Activated naive CD8-positive, alpha-beta T cell (primary cell): ENCODE measurements around the gene RMDN2.
A peak's percentile ranks its signal among the peaks of the same experiment; 100 is the strongest.
"Not testable (repeated sequence)": the region's sequence is repeated elsewhere in the genome, so short reads cannot be mapped to it uniquely, and the experiment has no call there.

Experiments used
- H3K27ac Mint-ChIP-seq: one replicate; pipeline ENCODE4 v1.8.0; 2021; ENCODE audit warnings: mixed read lengths
- H3K27me3 Mint-ChIP-seq: one replicate; pipeline ENCODE4 v1.8.0; 2021; ENCODE audit warnings: mixed read lengths
- H3K36me3 Mint-ChIP-seq: one replicate; pipeline ENCODE4 v1.8.0; 2021; ENCODE audit warnings: mixed read lengths
- H3K4me1 Mint-ChIP-seq: one replicate; pipeline ENCODE4 v1.8.0; 2021; ENCODE audit warnings: low read depth, mixed read lengths
- H3K4me3 Mint-ChIP-seq: one replicate; pipeline ENCODE4 v1.8.0; 2021; ENCODE audit warnings: mild to moderate bottlenecking, mixed read lengths
- H3K9me3 Mint-ChIP-seq: one replicate; pipeline ENCODE4 v1.8.0; 2021; ENCODE audit warnings: low read depth, mixed read lengths

The RMDN2 gene

GRCh38 chr2:38020359-38021069 lies 95.4 kb downstream of the RMDN2 start:
- H3K9me3 Mint-ChIP-seq, H3K4me3 Mint-ChIP-seq, H3K27ac Mint-ChIP-seq, H3K27me3 Mint-ChIP-seq, H3K4me1 Mint-ChIP-seq: not testable (repeated sequence)
- H3K36me3 Mint-ChIP-seq: peaks cover 13% of the 10 kb centered on the region

DNA sequence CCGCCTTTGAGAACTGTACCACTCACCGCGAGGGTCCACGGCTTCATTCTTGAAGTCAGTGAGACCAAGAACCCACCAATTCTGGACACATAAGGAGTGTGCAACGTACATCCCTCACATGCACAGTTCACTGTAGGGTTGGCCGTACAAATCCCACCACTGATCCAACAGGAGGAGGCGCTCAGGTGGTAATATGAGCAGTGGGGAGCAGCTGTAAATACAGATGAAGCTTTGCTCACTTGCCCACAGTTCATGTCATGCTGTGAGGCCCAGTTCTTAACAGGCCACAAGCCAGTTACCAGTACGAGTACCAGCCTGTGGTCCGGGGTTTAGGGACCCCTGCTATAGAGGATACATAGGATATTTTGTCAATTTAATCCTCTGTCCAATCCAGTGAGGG lies 96.5 kb downstream of the RMDN2 start:
- no peaks in the 10 kb centered on the region for H3K9me3 Mint-ChIP-seq
- peaks cover 3% of the 10 kb centered on the region for H3K36me3 Mint-ChIP-seq
- H3K4me3 Mint-ChIP-seq: no peak overlapping the region
- no peaks in the 10 kb centered on the region for H3K4me1 Mint-ChIP-seq
- no peaks in the 10 kb centered on the region for H3K27me3 Mint-ChIP-seq
- no peak overlapping the region for H3K27ac Mint-ChIP-seq

DNA sequence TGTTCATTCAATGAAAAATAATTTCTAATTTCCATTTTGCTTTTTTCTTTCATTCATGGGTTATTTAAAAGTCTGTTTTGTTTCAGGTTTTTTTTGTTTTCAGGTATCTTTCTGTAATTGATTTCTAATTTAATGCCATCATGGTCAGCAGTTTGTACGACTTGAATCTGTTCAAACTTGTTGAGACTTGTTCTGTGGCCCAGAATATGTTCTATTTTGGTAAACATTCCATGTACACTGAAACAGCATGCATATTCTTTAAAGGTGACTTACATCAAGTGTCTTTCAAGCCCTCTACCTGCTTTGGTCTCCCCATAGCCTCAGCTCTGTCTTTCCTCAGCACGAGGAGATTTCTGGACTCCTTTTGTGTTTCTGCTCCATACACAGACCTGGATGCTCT lies 101.8 kb downstream of the RMDN2 start:
- Mint-ChIP-seq H3K4me3 (no peak overlapping the region), H3K27ac (no peak overlapping the region), H3K27me3 (peaks cover 3% of the 10 kb centered on the region), H3K4me1 (no peaks in the 10 kb centered on the region), H3K9me3 (no peaks in the 10 kb centered on the region), H3K36me3 (peaks cover 3% of the 10 kb centered on the region)

- Mint-ChIP-seq H3K36me3 (peaks cover 3% of the 10 kb centered on the region), H3K4me1 (no peaks in the 10 kb centered on the region), H3K27ac (no peak overlapping the region), H3K27me3 (peaks cover 9% of the 10 kb centered on the region), H3K4me3 (no peak overlapping the region), H3K9me3 (no peaks in the 10 kb centered on the region)
These were observed 103.7 kb downstream of the RMDN2 start for GRCh38 chr2:38028829-38029228.

DNA sequence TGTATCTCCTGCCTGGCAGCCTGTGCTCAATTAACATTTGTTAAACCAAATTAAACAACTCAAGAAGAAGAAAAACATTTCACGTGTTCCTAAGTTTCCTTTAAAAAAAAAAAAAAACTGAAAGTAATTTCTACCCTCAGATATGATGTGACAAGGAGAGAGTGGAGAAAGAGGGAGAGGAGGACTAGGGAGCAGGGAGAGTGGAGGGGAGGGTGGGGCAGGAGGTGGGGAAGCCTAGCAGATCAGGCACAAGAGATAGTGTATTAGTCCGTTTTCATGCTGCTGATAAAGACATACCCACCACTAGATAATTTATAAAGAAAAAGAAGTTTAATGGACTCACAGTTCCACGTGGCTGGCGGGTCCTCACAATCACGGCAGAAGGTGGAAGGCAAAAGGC lies 104.4 kb downstream of the RMDN2 start:
- H3K9me3 Mint-ChIP-seq: no peaks in the 10 kb centered on the region
- no peak overlapping the region for H3K4me3 Mint-ChIP-seq
- H3K36me3 Mint-ChIP-seq: peaks cover 3% of the 10 kb centered on the region
- no peaks in the 10 kb centered on the region for H3K4me1 Mint-ChIP-seq
- no peak overlapping the region for H3K27ac Mint-ChIP-seq
- H3K27me3 Mint-ChIP-seq: peaks cover 9% of the 10 kb centered on the region

GRCh38 chr2:38030635-38031355 lies 105.7 kb downstream of the RMDN2 start:
- no peak overlapping the region for H3K27ac Mint-ChIP-seq
- no peaks in the 10 kb centered on the region for H3K9me3 Mint-ChIP-seq
- H3K4me3 Mint-ChIP-seq: no peak overlapping the region
- no peaks in the 10 kb centered on the region for H3K4me1 Mint-ChIP-seq
- H3K27me3 Mint-ChIP-seq: peaks cover 9% of the 10 kb centered on the region
- peaks cover 3% of the 10 kb centered on the region for H3K36me3 Mint-ChIP-seq

DNA sequence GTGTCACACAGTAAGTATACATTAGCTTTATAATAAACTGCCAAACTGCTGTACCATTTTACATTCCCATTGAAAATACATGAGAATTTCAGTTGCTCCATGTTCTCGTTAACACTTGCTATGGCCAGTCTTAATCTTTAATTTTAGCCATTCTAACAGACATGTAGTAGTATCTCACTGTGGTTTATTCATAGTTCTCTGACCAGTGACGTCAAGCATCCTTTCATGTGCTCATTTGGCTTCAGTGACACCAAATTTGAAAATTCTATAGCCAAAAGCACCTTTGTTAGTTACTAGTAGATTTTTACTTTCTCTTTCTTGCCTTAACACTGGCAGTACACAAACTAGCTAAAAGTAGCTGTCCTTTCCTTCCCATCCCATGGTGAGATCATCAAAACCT lies 107.9 kb downstream of the RMDN2 start:
- H3K4me1 Mint-ChIP-seq: peaks cover 3% of the 10 kb centered on the region
- H3K27me3 Mint-ChIP-seq: peaks cover 23% of the 10 kb centered on the region
- H3K27ac Mint-ChIP-seq: no peak overlapping the region
- no peaks in the 10 kb centered on the region for H3K9me3 Mint-ChIP-seq
- H3K4me3 Mint-ChIP-seq: no peak overlapping the region
- peaks cover 3% of the 10 kb centered on the region for H3K36me3 Mint-ChIP-seq

DNA sequence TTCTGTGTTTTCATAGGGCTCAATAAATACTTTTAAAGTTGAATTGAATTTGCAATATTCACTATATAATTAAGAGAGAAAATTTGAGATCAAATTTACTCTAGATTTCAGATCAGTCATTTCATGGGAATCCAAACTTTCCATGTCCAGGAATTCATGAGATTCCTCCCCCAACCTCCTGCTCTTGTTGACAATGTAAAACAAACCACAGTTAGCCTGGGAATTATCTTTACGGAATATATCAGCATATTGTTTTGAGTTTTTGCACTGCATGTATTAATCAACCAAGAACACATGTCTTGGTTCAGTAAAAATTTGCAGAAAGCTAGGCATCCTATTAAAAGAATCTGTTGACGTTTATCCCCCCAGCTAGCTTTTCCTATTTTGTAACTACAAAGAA lies 108.6 kb downstream of the RMDN2 start:
- H3K27me3 Mint-ChIP-seq: peaks cover 24% of the 10 kb centered on the region
- peaks cover 7% of the 10 kb centered on the region for H3K4me1 Mint-ChIP-seq
- no peak overlapping the region for H3K27ac Mint-ChIP-seq
- peaks cover 3% of the 10 kb centered on the region for H3K36me3 Mint-ChIP-seq
- H3K4me3 Mint-ChIP-seq: no peak overlapping the region
- no peaks in the 10 kb centered on the region for H3K9me3 Mint-ChIP-seq

DNA sequence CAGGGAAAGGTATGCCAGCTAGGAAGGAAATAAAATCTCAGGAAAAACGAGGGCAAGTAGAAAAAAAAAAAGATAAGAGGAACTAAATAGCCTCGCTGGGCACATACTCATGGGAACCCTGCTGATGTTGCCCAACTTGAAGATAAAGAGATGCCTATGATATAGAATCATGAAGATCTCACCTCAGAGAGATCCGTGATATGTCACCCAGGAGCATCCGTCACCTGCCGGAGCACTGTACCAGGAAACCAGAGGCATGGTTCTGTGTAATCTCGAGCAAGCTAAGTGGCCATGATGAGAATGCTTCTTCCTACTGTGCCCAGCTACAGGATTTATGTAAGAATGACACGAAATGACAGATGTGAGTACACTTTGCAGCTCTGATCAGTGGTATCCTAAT lies 110.9 kb downstream of the RMDN2 start:
- Mint-ChIP-seq H3K36me3 (no peaks in the 10 kb centered on the region), H3K9me3 (no peaks in the 10 kb centered on the region), H3K4me1 (peaks cover 7% of the 10 kb centered on the region), H3K4me3 (no peak overlapping the region), H3K27me3 (peaks cover 31% of the 10 kb centered on the region), H3K27ac (no peak overlapping the region)

- H3K9me3 Mint-ChIP-seq: no peaks in the 10 kb centered on the region
These were observed 112.2 kb downstream of the RMDN2 start for GRCh38 chr2:38037325-38037724.

GRCh38 chr2:38037757-38038621 lies 112.9 kb downstream of the RMDN2 start:
- Mint-ChIP-seq H3K27me3 (peaks cover 28% of the 10 kb centered on the region), H3K4me1 (peaks cover 7% of the 10 kb centered on the region), H3K27ac (no peak overlapping the region), H3K36me3 (no peaks in the 10 kb centered on the region), H3K9me3 (peaks cover 4% of the 10 kb centered on the region), H3K4me3 (peak overlapping the region; percentile 40)

More at GRCh38 chr2:38037325-38037724, 112.2 kb downstream of the RMDN2 start:
- no peak overlapping the region for H3K4me3 Mint-ChIP-seq
- H3K27me3 Mint-ChIP-seq: peaks cover 29% of the 10 kb centered on the region
- H3K36me3 Mint-ChIP-seq: no peaks in the 10 kb centered on the region
- H3K27ac Mint-ChIP-seq: no peak overlapping the region
- peaks cover 7% of the 10 kb centered on the region for H3K4me1 Mint-ChIP-seq

DNA sequence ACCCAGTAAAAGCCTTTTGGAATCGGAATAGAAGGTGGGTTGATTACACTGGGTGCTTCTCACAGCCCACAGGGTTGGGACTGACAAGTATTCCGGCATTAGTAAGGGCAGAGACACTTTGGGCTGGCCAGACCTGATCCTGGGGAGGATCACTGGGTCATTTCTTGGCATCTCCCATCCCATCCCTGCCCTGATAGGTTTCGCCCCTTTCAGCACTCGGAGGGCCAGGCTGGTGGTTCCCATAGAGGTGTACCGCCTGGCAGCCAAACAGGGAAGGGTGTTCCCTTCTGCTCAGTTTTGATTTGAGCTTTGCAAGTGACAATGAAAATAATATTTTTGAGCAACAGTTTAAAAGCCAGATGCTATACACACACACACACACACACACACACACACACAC lies 113.6 kb downstream of the RMDN2 start:
- peaks cover 7% of the 10 kb centered on the region for H3K4me1 Mint-ChIP-seq
- H3K36me3 Mint-ChIP-seq: no peaks in the 10 kb centered on the region
- no peak overlapping the region for H3K4me3 Mint-ChIP-seq
- peaks cover 6% of the 10 kb centered on the region for H3K9me3 Mint-ChIP-seq
- H3K27ac Mint-ChIP-seq: no peak overlapping the region
- peaks cover 26% of the 10 kb centered on the region for H3K27me3 Mint-ChIP-seq

DNA sequence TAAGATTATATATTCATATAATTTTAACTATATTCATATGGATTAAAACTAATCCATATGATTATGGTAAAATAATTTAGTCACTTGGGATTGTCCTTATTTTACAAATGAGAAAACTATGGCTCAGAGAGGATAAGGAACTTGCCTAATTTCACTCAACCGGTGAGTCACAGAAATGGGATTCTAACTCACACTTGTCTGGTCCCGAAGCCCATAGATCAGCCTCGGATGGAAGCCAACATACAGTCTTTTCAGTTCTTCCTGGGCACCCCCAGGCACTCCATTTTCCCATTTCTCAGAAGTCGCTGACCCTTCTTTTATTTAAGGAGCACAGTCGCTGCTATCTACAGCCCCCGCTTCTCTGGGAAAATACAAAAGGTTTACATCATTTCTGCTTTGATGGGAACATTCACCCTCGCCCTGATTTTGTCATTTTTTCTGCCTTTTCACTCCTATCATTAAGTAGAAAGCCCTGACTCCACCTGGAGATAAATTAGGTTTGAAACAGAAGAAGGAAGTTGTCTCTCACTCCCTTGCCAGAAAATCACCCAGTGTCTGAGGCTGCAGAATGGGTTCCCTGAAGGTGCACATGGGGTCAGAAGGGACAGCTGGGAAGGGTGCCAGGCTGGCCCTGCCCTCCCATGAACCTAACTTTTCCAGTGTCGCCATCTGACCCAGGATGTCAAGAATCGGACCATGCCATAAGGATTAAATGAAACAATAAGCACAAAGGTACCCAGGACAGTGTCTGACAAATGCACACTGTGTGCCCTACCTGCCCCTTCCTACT lies 114.2 kb downstream of the RMDN2 start:
- no peak overlapping the region for H3K27ac Mint-ChIP-seq
- peaks cover 7% of the 10 kb centered on the region for H3K4me1 Mint-ChIP-seq
- no peak overlapping the region for H3K4me3 Mint-ChIP-seq
- peaks cover 6% of the 10 kb centered on the region for H3K9me3 Mint-ChIP-seq
- peaks cover 26% of the 10 kb centered on the region for H3K27me3 Mint-ChIP-seq
- no peaks in the 10 kb centered on the region for H3K36me3 Mint-ChIP-seq

DNA sequence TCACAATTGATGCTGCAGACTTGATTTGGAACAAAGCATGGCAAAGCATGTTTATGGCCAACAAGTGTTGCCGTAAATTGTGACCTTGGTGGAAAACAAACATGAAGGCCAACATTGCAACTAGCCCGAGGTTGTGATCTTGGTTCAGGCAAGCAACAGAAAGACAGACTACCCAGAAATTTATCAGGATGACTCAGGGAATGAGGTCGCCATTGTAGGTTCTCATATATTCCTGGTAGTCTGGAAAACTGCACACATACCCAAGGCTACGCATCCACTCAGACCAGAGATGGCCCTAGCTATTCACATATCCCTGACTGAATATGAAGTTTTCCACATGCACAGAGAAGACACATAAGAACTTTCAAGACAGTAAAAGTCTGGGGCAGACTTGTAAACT lies 120.7 kb downstream of the RMDN2 start:
- Mint-ChIP-seq H3K27ac (no peak overlapping the region), H3K4me1 (no peaks in the 10 kb centered on the region), H3K9me3 (peaks cover 6% of the 10 kb centered on the region), H3K4me3 (no peak overlapping the region), H3K27me3 (peaks cover 5% of the 10 kb centered on the region), H3K36me3 (peaks cover 4% of the 10 kb centered on the region)
